Measurements from ENCODE around the gene CTNNB1. TPM values are rescaled to one million over a fixed set of nuclear protein-coding genes. Genes with fewer than 3 reads are reported as not detected.

The CTNNB1 gene
- total RNA-seq, 2 experiments from 2014 or later, result 157 to 201 TPM

GRCh38 chr3:41220906-41221677, 21.8 kb downstream of the CTNNB1 start:
- H2AFZ ChIP-seq (ENCODE audit: low read length), result no peak overlapping the region
- no peak overlapping the region for H3K27ac ChIP-seq (ENCODE audit: low read depth, low read length, poor library complexity, severe bottlenecking)
- H3K36me3 ChIP-seq (ENCODE audit: insufficient read depth, low read length), result peaks cover 42% of the 10 kb centered on the region
- ChIA-PET POLR2A (interaction anchor here (1.1 kb wide), 1 partner anchor 9 kb away, joined by 3 read pairs; no protein-coding TSS in a partner anchor), CTCF (ENCODE audit: unreplicated experiment) (no interaction called here)
- H3K4me1 ChIP-seq (ENCODE audit: insufficient read depth, low read length, poor library complexity, severe bottlenecking), result no peaks in the 10 kb centered on the region
- intact Hi-C loops (cut with micrococcal nuclease; ENCODE audit: unreplicated experiment), result no loop called here
- TF ChIP-seq EZH2phosphoT487 (IDR thresholded peaks at IDR 0.05; ENCODE audit: borderline replicate concordance, low read depth, low read length), result no peak
- TF ChIP-seq, protein P1, sequence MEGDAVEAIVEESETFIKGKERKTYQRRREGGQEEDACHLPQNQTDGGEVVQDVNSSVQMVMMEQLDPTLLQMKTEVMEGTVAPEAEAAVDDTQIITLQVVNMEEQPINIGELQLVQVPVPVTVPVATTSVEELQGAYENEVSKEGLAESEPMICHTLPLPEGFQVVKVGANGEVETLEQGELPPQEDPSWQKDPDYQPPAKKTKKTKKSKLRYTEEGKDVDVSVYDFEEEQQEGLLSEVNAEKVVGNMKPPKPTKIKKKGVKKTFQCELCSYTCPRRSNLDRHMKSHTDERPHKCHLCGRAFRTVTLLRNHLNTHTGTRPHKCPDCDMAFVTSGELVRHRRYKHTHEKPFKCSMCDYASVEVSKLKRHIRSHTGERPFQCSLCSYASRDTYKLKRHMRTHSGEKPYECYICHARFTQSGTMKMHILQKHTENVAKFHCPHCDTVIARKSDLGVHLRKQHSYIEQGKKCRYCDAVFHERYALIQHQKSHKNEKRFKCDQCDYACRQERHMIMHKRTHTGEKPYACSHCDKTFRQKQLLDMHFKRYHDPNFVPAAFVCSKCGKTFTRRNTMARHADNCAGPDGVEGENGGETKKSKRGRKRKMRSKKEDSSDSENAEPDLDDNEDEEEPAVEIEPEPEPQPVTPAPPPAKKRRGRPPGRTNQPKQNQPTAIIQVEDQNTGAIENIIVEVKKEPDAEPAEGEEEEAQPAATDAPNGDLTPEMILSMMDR (conservative IDR thresholded peaks at IDR 0.05; ENCODE audit: low read length), result no peak
- peaks cover 81% of the 10 kb centered on the region for H3K79me2 ChIP-seq (ENCODE audit: insufficient read depth, low read depth, low read length)
- no TSS peak for BruUV-seq (replicated peaks)
- H3K9me2 ChIP-seq (ENCODE audit: insufficient read depth, low read length), result no peaks in the 10 kb centered on the region
- no peak for DNase-seq (ENCODE audit: low spot score)
- H4K20me1 ChIP-seq (ENCODE audit: insufficient read depth, low read length), result peaks cover 59% of the 10 kb centered on the region
- no peak overlapping the region for H3K4me3 ChIP-seq (ENCODE audit: low read depth, low read length, poor library complexity, severe bottlenecking)
- H3K4me2 ChIP-seq (ENCODE audit: low read length), result no peak overlapping the region
- peaks cover 4% of the 10 kb centered on the region; the same call in 1 of the 2 replicates for H3K9me3 ChIP-seq (ENCODE audit: low read length)

- ChIA-PET POLR2A (interaction anchor here (0.9 kb wide), 1 partner anchor 11 kb away, joined by 4 read pairs; no protein-coding TSS in a partner anchor), CTCF (ENCODE audit: unreplicated experiment) (interaction anchor here (1.3 kb wide), 1 partner anchor 9 kb away, joined by 3 read pairs; no protein-coding TSS in a partner anchor)
- DNase-seq (ENCODE audit: low spot score), result no peak
- Histone ChIP-seq H2AFZ (ENCODE audit: low read length) (no peak overlapping the region), H3K9me3 (ENCODE audit: low read length) (peaks cover 4% of the 10 kb centered on the region; the same call in 1 of the 2 replicates), H3K27ac (ENCODE audit: low read depth, low read length, poor library complexity, severe bottlenecking) (no peak overlapping the region), H3K36me3 (ENCODE audit: insufficient read depth, low read length) (peaks cover 51% of the 10 kb centered on the region), H4K20me1 (ENCODE audit: insufficient read depth, low read length) (peaks cover 50% of the 10 kb centered on the region), H3K4me3 (ENCODE audit: low read depth, low read length, poor library complexity, severe bottlenecking) (no peak overlapping the region), H3K4me1 (ENCODE audit: insufficient read depth, low read length, poor library complexity, severe bottlenecking) (no peaks in the 10 kb centered on the region), H3K79me2 (ENCODE audit: insufficient read depth, low read depth, low read length) (peaks cover 72% of the 10 kb centered on the region), H3K4me2 (ENCODE audit: low read length) (no peak overlapping the region), H3K9me2 (ENCODE audit: insufficient read depth, low read length) (no peaks in the 10 kb centered on the region)
- TF ChIP-seq, protein P1 (conservative IDR thresholded peaks at IDR 0.05; ENCODE audit: low read length), result no peak
- no TSS peak for BruUV-seq (replicated peaks)
- intact Hi-C loops (cut with micrococcal nuclease; ENCODE audit: unreplicated experiment), result no loop called here
These were observed 22.7 kb downstream of the CTNNB1 start for GRCh38 chr3:41222012-41222411.

- Histone ChIP-seq H3K4me1 (ENCODE audit: insufficient read depth, low read length, poor library complexity, severe bottlenecking) (no peaks in the 10 kb centered on the region), H4K20me1 (ENCODE audit: insufficient read depth, low read length) (peaks cover 45% of the 10 kb centered on the region), H3K36me3 (ENCODE audit: insufficient read depth, low read length) (peaks cover 52% of the 10 kb centered on the region), H3K4me2 (ENCODE audit: low read length) (no peak overlapping the region), H3K27ac (ENCODE audit: low read depth, low read length, poor library complexity, severe bottlenecking) (no peak overlapping the region), H3K9me3 (ENCODE audit: low read length) (peaks cover 4% of the 10 kb centered on the region; the same call in 1 of the 2 replicates), H2AFZ (ENCODE audit: low read length) (no peak overlapping the region), H3K79me2 (ENCODE audit: insufficient read depth, low read depth, low read length) (peaks cover 67% of the 10 kb centered on the region), H3K4me3 (ENCODE audit: low read depth, low read length, poor library complexity, severe bottlenecking) (no peak overlapping the region), H3K9me2 (ENCODE audit: insufficient read depth, low read length) (no peaks in the 10 kb centered on the region)
- intact Hi-C loops (cut with micrococcal nuclease; ENCODE audit: unreplicated experiment), result no loop called here
- no peak for DNase-seq (ENCODE audit: low spot score)
- TF ChIP-seq, protein P1 (conservative IDR thresholded peaks at IDR 0.05; ENCODE audit: low read length), result no peak
- TF ChIP-seq EZH2phosphoT487 (IDR thresholded peaks at IDR 0.05; ENCODE audit: borderline replicate concordance, low read depth, low read length), result no peak
- BruUV-seq (replicated peaks), result no TSS peak
- CTCF ChIA-PET (ENCODE audit: unreplicated experiment), result interaction anchor here (1.3 kb wide), 1 partner anchor 10 kb away, joined by 3 read pairs; no protein-coding TSS in a partner anchor
- POLR2A ChIA-PET, result interaction anchor here (0.5 to 0.9 kb wide), 2 partner anchors 10 to 605 kb away, joined by 3 to 4 read pairs; no protein-coding TSS in a partner anchor
These were observed 23.2 kb downstream of the CTNNB1 start for GRCh38 chr3:41222501-41222900.

All from OCI-LY7 (cell line).